HG02973 (cell line): ENCODE measurements around the gene POMGNT1.

Experiments used
- ATAC-seq: cut with Tn5 transposase; IDR thresholded peaks from one replicate; pipeline ENCODE4 v1.9.1; 2021; ENCODE audit warnings: moderate library complexity; ENCODE audit not compliant: unreplicated experiment

POMGNT1 gene

DNA sequence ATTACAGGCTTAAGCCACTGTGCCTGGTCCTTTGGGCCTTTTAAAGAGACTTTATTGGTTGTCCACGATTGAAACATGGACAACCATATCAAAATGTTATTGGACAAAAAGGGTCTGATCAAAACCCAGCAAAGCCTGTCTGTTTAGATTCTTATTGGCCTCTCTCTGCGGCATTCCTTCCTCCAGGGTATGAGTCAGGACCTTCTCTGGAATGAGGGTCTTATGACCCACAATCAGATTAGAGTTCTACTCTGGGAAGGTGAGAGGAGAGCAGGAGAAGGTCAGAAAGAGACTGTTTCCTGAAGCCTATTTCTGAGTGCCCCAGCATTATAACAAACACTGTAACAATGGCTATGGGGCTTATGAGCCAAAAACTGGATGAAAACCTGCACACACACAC, 12.8 kb upstream of the POMGNT1 start:
- ATAC-seq = no peak

DNA sequence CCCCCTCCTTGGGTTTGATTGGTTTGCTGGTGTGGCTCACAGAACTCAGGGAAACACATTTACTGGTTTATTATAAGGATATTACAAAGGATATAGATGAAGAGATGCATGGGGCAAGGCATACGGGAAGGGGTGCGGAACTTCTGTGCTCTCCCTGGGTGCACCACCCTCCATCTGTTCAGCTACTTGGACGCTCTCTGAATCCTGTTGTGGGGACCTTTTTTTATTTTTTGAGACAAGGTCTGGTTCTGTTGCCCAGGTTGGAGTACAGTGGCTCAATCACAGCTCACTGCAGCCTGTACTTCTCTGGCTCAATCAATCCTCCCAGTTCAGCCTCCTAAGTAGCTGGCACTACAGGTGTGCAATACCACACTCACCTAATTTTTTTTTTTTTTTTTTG, 12.3 kb upstream of the POMGNT1 start:
- ATAC-seq = no peak

DNA sequence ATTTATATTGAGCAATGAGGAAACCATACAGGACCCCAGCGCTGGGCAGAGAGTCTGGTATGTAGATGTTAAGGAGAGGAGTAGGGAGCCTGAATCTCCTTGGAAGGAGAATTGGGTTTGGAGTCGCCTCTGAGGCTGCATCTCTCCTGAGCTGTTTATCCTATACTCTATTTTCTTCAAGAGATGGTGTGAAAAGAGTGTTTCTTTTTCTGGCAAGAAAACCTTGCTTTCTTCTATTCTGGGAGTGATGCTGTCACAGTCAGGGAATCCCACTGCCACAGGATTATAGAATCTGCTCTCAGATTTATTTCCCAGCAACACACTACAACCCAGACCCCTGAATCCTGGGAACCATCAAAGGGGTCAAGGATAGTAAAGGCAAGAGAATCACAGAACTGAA, 8.2 kb upstream of the POMGNT1 start:
- no peak for ATAC-seq

DNA sequence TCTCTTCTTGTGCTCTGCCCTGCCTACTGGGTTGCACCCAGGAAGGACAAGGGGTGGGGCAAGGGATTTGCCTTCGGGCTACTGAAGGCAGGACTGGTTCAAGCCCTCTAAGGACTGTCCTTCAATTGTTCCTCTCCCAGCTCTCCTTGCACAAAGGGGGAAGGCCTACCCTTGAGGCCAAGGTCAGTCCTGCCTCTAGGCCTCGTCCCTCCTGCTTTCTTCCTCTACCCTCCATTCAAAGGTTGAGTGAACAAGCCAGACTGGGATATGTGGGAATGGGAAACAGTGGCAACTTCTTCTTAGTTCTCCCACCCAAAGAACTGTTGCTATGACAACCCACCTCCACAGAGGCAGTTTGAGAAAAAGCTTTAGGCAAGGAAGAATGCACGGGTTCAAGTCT, 7.6 kb upstream of the POMGNT1 start:
- no peak for ATAC-seq

DNA sequence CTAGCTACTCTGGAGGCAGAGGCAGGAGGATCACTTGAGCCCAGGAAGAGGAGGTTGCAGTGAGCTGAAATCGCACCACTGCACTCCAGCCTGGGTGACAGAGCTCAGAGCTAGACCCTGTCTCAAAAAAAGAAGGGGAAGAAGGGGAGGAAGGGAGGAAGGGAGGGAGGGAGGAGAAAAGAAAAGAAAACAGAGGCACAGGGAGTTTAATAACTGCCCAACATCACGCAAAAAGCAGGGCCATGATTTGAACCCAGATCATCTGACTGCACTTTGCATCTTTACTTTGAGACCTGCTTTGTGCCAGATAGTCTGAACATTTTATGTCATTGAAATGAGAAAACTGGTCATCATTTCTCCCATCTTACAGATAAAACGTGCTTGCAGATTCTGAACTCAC, 6.9 kb upstream of the POMGNT1 start:
- no peak for ATAC-seq

DNA sequence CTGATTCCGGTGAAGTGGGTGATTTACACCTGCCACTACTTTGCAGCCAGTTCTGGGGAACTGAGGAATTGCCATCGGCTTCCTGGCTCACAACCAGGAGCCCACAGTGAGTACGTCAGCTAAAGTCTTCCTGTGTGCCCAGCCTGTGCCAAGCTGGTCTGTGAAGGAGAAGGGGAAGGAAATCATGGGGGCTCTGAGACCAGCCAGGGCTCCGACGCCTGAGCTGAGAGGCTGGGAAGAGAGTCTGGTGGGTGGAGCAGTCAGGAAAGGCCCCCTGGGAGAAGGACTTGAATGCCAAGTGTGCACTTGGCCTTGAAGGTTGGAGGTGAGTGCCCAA, 6.1 kb upstream of the POMGNT1 start:
- no peak for ATAC-seq

DNA sequence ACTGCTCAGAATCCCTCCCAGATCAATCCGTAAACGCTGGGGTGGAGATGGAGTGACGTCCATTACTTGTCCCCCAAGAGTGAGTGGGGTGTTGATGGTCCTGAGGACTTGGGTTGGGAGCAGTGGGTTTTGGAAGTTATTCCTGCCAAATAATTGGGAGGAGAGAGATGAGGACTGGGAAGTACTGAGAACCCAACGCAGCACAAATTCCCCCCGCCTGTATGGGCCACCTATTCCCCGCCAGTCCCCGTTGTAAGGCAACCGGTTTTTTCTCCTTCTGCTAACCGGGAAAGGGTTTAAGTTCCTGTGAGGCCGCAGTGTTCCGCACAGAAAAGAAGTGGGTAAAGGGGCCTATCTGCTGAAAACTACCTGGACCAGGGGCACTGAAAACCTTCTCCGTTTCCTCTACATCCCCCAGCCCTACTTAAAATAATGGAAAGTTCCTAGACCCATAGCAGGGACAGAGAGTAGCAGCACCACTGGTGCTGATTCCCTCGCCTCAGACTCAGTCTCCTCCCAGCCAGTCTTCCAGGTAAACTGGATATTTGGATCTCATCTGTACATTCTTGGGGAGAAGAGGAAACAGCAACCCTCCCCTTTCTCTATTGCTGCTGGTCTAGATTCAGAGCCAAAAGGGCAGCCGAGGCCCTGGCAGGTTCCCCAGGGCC, 5.6 kb upstream of the POMGNT1 start:
- ATAC-seq = no peak

DNA sequence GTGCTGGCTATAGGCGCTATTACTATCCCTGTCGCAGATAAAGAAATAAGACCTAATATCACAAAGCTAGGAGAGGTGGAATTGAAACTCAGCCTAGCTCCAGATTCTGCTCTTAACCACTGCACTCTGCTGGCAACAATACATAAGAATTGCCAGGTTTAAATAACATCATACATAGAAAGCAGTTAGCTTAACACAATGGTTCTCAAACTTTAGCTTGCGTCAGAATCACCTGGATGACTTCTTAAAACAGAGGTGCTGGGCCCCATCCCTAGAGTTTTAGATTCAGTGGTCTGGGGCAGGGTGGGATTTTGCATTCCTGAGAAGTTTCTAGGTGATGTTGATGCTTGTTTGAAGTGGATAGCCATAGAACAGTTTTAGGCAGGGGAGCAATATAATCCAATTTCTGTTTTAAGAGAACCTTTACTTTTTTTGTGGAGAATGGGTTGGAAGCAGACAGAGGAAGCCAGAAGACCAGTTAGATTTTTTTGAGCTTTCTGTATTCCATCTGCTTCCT, 1.1 kb upstream of the POMGNT1 start:
- ATAC-seq = no peak

DNA sequence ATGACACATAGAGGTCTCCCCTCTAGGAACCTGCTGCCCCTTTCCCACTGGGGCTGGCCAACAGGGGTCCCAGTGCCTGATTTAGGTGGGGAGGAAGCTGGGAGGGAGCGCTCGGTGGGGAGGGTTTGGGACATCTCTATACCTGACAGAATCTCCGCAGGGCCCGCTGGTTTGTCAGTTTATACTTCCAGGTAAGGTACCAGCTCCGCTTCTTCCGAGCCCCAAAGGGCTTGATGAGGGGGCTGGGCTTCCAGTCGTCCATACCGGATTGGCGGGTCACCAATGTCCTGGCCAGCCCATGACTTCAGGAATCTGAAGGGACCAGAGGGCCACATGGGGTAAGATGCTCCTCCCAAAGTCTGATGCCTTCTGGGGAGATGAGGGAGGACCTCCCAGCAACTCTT, 672 bp downstream of the POMGNT1 start:
- no peak for ATAC-seq

DNA sequence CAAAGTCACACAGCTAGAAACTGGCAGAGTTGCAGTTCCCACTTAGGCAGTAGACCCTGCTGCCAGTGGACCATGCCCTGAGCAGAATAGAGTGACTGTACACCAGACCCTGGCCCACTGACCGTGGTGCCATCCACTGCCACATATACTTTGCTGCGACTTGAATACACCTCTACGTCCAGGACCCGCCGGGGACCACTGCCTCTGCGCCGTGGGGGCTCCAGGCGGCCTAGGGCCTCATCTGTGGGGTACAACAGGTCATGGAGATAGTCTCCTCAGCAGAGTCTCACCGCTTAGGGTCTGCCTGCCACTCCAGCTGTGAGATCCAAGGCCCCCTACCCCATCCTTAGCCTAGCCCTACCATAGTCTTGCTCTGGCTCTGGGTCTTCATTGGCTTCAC, 1.6 kb downstream of the POMGNT1 start:
- ATAC-seq = no peak

DNA sequence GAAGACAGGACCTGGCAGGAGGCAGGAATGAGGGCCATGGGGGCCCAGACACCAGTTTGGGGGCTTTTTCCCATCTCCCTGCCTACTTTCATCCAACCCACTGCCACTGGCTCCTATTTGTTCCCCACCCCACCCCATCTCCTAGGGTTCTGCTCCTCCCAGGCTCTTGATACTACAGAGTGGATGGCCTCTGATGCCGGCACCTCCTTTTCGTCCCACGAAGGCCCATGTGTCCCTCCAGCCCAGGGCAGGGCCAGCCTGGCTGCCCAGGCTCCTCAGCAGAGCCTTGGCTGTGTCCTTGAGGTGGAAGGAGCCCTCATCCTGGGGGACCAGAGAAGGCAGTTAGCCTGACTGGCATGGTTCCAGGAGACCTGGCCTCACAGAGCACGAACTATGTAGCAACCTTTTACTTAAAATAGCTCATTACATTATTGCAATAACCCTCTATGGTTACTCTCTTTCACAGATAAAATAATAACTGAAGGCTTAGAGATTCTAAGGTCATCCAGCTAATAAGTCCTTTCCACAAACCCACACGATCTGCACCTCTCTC, 3.5 kb downstream of the POMGNT1 start:
- ATAC-seq = no peak

DNA sequence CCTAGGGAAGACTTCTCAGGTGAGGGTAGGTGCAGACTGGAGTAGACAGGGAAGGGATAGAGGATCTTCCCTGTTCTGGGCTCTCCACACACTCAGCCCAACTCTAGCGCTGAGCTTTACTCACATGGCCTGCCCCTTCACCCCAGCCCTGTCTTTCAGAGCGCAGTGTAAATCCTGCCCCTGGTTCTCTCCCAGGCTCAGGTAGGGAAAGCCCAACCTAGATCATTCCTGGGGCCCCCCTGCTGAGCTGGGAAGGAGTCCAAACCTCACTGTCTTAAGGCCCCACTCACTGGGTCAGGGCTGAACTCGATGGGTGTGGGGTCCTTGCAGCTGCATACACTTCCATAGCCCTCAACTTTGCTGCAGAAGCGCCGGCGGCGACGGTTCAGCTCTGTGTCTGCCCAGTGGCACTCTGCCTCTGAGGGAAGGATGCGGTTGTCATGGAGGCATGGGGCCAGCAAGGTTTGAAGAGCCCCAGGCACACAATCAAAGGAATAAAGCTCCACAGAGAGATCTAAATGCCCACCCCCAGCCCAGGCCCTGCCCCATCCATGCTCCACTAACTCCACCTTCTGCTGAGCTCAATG, 4.2 kb downstream of the POMGNT1 start:
- ATAC-seq = no peak

DNA sequence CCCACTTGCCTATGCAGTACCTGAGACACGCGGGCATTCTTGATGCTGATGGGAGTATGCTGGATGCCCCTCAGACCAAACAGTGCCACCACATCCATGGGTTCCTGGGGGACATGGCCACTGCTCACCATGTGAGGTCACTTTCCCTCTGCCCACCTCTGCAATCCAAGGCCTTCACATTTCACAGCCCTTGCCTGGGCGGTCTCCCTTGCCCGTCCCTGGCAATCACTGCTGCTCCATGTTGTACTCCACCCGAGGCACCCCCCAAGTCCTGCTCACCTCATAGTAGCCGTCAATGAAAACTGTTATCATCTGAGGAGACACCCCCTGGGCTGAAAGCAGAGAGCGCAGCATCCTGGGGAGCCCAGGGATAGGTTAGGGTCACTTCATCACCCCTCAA, 4.9 kb downstream of the POMGNT1 start:
- ATAC-seq = no peak

DNA sequence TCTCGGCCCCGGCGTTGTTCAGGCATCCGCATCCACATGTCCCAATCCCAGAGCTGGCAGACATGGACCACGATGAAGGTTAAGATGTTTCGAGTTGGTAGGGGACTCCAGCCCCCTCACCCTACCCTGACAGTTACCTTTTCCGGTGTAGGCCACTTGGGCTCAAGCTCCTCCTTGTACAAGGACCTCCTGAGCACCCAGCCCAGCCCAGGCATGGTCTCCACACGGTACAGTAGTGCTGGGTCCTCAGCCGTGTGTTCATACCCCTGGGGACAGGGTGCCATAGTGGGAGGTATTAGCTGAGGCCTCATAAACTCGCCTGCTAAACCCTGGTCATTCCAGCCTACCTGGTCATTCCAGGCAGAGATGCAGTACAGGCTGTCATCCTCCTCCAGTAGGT, 6.1 kb downstream of the POMGNT1 start:
- ATAC-seq = no peak

DNA sequence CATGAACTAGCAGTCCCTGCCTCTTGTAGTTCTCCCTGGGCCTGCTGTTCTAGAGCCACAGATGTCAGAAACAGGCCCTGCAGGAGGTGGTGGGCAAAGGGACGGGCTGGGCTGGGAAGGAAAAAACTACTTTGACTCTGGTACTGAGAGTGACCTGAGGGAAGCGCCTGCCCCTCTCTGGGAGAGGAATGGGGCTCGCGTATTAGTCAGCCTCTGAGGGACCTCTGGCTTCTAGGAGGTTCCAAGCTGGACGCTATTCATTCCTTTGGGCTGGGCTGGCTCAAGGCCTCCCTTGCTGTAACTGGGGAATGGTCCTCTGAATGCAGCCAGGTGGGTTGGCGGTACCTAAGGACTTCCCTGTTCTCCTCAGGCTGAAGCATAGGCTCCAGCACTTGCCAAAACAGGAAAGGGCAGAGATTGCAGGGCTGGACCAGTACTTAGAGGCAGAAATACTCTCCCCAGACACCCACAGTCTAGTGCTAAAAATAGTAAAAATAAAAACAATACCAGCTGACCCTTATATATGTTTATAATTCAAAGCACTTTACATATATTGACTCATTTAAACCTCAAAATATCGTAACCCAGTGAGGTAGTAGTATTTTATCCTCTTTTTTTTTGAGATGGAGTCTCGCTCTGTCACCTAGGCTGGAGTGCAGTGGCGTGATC, 7.1 kb downstream of the POMGNT1 start:
- no peak for ATAC-seq

DNA sequence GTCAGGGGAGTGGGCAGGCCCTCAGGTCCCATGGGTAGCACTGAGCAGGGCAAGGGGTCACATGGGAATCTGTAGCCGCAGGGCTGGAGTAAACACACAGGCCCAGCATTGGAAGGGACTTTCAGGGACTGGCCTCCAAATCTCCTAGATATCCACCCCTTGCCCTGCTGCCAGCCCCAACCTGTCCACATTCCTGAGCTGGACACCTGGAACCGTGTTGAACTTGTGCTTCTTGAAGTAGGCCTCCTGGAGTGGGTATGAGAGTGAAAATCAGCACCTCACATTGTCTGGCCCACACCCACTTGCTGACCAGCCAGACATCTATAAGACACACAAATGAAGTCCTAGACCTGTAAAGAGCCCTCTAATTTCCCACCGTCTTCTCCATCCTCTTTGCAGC, 7.7 kb downstream of the POMGNT1 start:
- no peak for ATAC-seq

DNA sequence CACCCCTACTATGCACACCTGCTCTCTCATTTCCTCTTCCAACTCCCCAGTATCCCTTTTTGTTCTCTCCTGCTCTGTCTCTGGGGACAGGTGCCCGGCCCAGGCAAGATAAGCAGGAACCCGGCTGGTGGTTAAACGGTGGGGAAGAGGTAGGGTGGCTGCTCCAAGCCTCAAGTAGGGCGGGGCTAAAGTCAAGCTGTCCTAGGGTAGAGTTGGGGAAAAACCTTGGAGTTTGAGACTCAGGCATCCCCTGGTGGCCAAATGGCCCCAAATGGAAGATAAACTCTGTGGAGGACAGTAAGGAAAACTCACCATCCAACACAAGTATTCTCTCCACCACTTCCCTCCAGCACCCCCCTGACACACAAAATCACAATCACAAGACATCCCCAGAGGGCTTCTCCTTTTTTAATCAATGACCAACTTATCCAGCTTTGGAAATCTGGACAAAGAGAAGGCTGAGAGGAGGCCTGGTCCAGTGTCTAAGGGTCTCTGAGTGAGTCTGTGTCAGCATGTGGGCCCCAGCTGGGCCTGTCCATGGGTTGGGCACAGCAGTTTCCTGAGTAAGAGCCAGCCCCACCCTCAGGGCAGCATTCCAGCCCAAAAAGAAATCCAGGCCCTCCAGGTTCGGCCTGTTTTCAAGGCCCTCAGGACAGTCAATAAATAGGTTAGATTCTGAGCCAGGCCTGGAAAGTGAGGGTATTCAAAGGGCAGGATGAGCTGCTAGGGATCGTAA, 9.8 kb downstream of the POMGNT1 start:
- ATAC-seq = no peak

DNA sequence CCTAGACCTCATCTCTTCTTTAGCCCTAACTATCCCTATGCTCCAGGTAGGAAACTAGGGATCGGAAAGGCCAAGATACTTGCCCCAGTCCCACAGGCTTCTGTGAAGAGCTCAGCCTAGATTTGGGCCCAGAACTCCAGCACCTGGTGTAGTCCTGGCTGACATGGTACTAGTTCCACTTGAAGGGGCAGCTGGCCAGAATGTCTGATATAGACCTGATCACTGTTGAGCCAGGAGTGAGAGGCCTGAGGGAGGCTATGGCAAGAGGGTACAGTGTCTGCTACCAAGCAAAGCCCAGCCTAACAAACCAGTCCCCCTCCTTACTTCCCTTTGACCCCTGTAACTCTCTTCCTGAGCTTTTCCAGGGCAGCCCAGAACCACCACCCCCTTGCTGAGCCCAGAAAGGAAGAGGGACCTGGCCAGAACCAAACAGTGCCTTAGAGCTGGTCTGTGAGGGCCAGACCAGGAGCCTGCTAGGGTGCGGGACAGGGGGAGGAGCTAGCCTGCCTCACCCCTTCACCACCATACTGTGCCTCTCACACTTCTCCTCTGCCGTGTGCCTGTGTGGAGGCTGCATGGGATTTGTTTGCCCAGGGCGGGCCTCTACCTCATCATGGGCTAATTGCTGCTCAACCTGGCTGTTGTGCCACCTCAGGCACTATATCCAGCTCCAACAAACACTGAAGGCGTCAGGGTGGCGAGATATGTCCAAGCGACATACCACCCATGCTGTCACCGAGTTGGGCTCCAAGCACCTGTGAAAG, 10.9 kb downstream of the POMGNT1 start:
- no peak for ATAC-seq

DNA sequence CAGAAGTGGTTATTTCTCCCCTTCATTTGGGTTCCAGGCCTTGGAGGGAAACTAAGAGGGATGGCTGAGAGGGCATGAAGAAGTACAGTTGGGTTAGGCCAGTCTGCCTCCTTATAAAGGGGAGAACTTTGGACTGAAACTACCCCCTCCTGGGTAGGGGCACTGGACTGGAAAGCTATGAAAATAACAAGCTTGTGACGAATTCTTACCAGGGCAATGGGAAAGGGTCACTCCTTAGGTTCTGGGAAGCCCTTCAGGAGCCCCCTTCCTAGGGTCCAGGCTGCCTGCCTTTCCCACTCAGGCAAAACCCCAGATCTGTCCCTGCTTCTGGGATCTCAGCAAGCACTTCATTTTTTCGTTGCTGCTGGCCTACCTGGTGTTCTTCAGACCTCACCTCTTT, 12.2 kb downstream of the POMGNT1 start:
- no peak for ATAC-seq

DNA sequence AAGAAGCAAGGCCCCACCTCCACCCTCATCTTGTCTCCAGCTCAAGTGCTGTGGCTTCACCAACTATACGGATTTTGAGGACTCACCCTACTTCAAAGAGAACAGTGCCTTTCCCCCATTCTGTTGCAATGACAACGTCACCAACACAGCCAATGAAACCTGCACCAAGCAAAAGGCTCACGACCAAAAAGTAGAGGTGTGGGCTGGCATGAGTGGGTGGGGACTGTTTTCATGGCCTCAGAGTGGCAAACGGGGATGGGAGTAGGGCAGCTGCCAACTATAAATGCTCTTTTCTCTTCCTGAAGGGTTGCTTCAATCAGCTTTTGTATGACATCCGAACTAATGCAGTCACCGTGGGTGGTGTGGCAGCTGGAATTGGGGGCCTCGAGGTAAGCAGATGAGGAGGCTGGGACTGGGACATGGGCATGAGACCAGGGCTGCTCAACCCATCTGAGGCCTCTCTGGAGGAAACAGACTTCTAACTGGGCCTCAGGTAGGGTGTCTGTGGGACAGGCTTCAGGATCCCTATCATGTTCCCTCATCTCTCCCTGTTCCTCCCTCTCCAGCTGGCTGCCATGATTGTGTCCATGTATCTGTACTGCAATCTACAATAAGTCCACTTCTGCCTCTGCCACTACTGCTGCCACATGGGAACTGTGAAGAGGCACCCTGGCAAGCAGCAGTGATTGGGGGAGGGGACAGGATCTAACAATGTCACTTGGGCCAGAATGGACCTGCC, 13.1 kb downstream of the POMGNT1 start:
- ATAC-seq = no peak
